Tibial artery (tissue), 4 donors: ENCODE data around the gene HS6ST2.

Experiments used
- DNase-seq, 2 donors: peaks; one replicate each; pipeline ENCODE4 v3.0.0-alpha.2; 2019
- H3K27ac ChIP-seq, 2 donors: fragments of 200-600 bp; sonication (generic) in 1 of 2; 1 replicate in 1 of 2; 2 replicates in 1 of 2; pipeline ENCODE4 v1.5.1; 2018 to 2019; ENCODE audit warnings: mild to moderate bottlenecking in 1 of 2
- H3K27me3 ChIP-seq, 2 donors: fragments of 200-600 bp; sonication (generic) in 1 of 2; one replicate each; pipeline versions ENCODE4 v1.5.1 to v1.6.0; 2016 to 2019
- H3K36me3 ChIP-seq, 3 donors: fragments of 200-600 bp; sonication (generic) in 2 of 3; one replicate each; pipeline ENCODE4 v1.5.1; 2016 to 2019; ENCODE audit warnings: mild to moderate bottlenecking in 2 of 3
- H3K4me1 ChIP-seq, 4 donors: fragments of 200-600 bp; sonication (generic) in 2 of 4; 1 replicate in 3 of 4; 2 replicates in 1 of 4; pipeline ENCODE4 v1.5.1; 2016 to 2019
- H3K4me3 ChIP-seq, 2 donors: fragments of 200-600 bp; sonication (generic) in 1 of 2; 1 replicate in 1 of 2; 2 replicates in 1 of 2; pipeline ENCODE4 v1.5.1; 2018 to 2019; ENCODE audit warnings: mild to moderate bottlenecking in 2 of 2
- H3K9me3 ChIP-seq, 3 donors: fragments of 200-600 bp; sonication (generic) in 1 of 3; one replicate each; pipeline ENCODE4 v1.5.1; 2016 to 2019
- intact Hi-C: fragments of 100-400 bp; cut with DNase I; formaldehyde crosslinking; loops from one replicate; pipeline ENCODE4 v1.15.0; 2023; ENCODE audit warnings: low total_unique reads
- TF ChIP-seq, protein P1 (sequence below), 2 experiments: fragments of 200-600 bp in 1 of 2; fragments of 450-650 bp in 1 of 2; IDR thresholded peaks; one replicate each; pipeline ENCODE4 v1.5.1; 2017 to 2019; ENCODE audit warnings: antibody characterized with exemption in 2 of 2, mild to moderate bottlenecking in 1 of 2, moderate library complexity in 1 of 2

HS6ST2 gene

DNA sequence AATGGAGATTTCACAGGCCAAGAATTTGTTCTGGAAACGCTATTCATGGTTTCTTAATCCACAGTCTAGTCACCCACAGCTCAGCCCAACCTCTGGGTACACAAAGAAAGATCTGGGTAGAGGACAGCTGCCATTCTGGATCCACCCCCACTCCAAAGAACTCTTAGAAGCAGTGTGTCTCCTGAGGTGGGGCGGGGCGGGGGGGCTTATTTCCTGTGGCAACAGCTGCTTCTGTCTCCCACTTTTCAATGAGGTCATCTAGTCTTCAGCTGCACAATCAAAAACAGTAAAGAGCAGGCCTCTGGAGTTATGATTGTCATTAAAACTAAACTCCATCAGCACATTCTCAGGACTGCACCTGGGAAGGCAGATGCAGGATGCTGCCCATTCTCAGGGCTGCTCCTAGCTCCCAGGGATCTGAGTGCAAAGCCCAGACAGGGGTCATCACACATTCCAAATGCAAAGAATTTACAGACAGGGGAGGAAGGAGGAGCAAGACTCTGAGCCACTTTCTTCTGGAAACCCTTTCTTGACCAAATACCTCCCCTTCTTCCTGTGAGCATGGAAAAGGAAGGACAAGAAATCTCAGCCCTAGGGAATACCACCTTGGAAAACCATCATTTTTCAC lies 207.3 kb downstream of the HS6ST2 start:
- intact Hi-C loops: no loop called here
- TF ChIP-seq, protein P1, sequence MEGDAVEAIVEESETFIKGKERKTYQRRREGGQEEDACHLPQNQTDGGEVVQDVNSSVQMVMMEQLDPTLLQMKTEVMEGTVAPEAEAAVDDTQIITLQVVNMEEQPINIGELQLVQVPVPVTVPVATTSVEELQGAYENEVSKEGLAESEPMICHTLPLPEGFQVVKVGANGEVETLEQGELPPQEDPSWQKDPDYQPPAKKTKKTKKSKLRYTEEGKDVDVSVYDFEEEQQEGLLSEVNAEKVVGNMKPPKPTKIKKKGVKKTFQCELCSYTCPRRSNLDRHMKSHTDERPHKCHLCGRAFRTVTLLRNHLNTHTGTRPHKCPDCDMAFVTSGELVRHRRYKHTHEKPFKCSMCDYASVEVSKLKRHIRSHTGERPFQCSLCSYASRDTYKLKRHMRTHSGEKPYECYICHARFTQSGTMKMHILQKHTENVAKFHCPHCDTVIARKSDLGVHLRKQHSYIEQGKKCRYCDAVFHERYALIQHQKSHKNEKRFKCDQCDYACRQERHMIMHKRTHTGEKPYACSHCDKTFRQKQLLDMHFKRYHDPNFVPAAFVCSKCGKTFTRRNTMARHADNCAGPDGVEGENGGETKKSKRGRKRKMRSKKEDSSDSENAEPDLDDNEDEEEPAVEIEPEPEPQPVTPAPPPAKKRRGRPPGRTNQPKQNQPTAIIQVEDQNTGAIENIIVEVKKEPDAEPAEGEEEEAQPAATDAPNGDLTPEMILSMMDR (IDR thresholded peaks at IDR 0.05): no peak
- Histone ChIP-seq H3K27ac (no peak overlapping the region), H3K4me1 (no peaks in the 10 kb centered on the region), H3K27me3 (no peaks in the 10 kb centered on the region), H3K4me3 (no peak overlapping the region), H3K36me3 (no peaks in the 10 kb centered on the region), H3K9me3 (no peaks in the 10 kb centered on the region)
- DNase-seq: no peak

DNA sequence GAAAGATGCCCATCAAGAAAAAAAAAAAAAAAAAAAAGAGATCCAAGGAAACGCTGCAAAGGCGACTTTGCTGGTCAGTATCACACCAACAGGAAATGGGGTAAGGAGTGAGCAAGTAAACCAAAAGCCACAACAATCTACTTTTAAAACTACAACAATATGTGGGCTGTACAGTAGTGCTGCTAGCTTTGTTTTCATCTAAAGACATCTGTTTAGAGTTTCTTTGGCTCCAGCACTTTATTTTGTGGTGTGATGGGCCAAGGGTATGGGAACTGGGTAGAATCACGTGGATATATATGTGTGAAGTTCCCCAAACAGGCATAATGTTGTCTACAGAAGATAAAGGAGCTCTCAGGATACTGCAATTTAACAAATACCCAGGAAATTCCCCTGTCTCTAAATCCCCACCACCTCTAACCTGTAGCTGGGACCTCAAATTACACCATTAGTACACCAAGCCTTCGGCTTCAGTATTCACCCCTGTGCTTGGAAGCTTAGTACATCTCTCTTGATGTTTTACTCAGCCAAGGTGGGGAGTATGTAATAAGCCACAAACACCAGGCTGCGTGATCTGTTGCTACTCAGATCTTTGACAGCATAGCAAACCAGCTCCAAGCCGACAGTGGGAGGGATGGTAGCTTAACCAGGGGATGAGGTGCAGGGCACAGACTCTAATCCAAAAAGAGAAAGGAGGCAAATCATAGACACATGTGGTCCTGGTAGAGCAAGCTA lies 207.9 kb downstream of the HS6ST2 start:
- Histone ChIP-seq H3K4me3 (no peak overlapping the region), H3K27me3 (no peaks in the 10 kb centered on the region), H3K4me1 (no peaks in the 10 kb centered on the region), H3K9me3 (no peaks in the 10 kb centered on the region), H3K27ac (no peak overlapping the region), H3K36me3 (no peaks in the 10 kb centered on the region)
- TF ChIP-seq, protein P1 (IDR thresholded peaks at IDR 0.05): no peak
- intact Hi-C loops: no loop called here
- no peak for DNase-seq

DNA sequence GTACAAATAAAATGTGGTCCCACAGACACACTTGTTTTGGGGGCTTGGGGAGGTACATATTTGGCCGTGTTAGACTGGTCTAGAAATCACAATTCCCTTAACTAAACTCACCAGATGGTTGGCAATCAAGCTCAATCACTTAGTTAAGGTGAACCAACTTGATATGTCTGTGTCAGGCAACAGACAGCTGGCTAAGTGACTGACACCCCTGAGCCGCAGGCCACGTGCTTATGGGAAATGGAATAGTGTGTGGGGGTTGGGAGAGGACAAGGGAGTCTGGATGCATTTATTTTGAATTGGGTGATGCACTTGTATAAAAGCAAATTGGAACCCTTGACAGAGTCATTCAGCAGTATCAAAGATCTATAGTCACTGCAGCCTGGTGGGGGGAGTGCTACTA lies 209.0 kb downstream of the HS6ST2 start:
- TF ChIP-seq, protein P1 (IDR thresholded peaks at IDR 0.05): no peak
- H3K27ac ChIP-seq: no peak overlapping the region
- intact Hi-C loops: no loop called here
- H3K4me1 ChIP-seq: no peaks in the 10 kb centered on the region
- no peak for DNase-seq
- no peaks in the 10 kb centered on the region for H3K27me3 ChIP-seq
- H3K4me3 ChIP-seq: no peak overlapping the region
- H3K36me3 ChIP-seq: no peaks in the 10 kb centered on the region
- no peaks in the 10 kb centered on the region for H3K9me3 ChIP-seq

DNA sequence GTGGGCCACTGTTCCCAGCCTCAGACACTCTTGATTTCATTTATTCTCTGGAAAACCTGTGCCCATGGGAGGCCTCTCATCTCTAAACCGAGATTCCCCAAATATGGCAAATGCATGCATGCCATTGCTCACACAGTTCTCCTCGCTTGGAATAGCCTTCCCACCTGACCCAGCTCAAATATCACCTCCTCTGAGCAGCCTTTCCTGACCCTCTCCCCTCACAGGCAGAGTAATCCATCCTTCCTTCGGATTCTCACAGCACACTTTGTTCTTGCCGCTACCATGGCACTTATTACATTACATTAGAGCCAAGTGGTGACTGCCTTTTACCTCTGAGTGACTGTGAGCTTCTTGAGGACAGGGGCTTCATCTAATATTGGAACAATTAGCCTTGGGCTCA lies 209.5 kb downstream of the HS6ST2 start:
- Histone ChIP-seq H3K27me3 (no peaks in the 10 kb centered on the region), H3K27ac (no peak overlapping the region), H3K4me3 (no peak overlapping the region), H3K4me1 (no peaks in the 10 kb centered on the region), H3K9me3 (no peaks in the 10 kb centered on the region), H3K36me3 (no peaks in the 10 kb centered on the region)
- no peak for DNase-seq
- TF ChIP-seq, protein P1 (IDR thresholded peaks at IDR 0.05): no peak
- intact Hi-C loops: no loop called here

DNA sequence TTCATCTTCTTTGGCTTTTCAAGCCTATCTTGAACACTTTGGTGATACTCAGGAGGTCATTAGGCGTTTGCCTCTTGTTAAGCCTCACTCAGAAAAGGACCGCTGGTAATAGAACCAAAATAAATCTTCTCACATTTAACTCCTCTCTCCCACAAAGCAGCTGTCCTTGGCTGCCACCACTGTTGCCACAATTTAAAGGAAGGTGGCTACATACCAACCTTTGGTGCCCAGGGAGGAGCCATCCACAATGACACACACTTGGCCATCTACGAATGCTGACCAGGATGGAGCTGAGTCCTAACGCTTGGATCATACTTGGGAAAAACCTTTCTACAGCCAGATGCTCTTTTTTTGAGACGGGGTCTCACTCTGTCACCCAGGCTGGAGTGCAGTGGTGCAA lies 210.2 kb downstream of the HS6ST2 start:
- no peak for DNase-seq
- TF ChIP-seq, protein P1 (IDR thresholded peaks at IDR 0.05): no peak
- Histone ChIP-seq H3K27me3 (no peaks in the 10 kb centered on the region), H3K4me1 (no peaks in the 10 kb centered on the region), H3K27ac (no peak overlapping the region), H3K9me3 (no peaks in the 10 kb centered on the region), H3K4me3 (no peak overlapping the region), H3K36me3 (no peaks in the 10 kb centered on the region)
- intact Hi-C loops: no loop called here
